GM12878 (cell line): ENCODE data around the gene MYO16. TPM values are rescaled to one million over a fixed set of nuclear protein-coding genes. Genes with fewer than 3 reads are reported as not detected.

Experiments
- ATAC-seq: fragments of 200-7000 bp; cut with Tn5 transposase; 3 replicates; pipeline ENCODE4 v1.9.1; 2020; ENCODE audit warnings: mild to moderate bottlenecking, moderate library complexity
- BruUV-seq: library from RNA; stranded (reverse); fragments of 400-500 nt; replicated peaks from 2 replicates; lab custom pipeline; 2021; lab: Mats Ljungman, UMichigan
- CTCF ChIA-PET: fragments of 300-600 bp; sonication (Branson Sonifier 250); formaldehyde crosslinking; extraction: SDS; loops from one replicate; lab custom pipeline; 2021; ENCODE audit warnings: inconsistent platforms; lab: Yijun Ruan, JAX
- POLR2A ChIA-PET: fragments of 350-600 bp; formaldehyde crosslinking; extraction: SDS; loops from one replicate; lab custom pipeline; 2021; ENCODE audit warnings: inconsistent platforms; lab: Charles Lee
- RAD21 ChIA-PET: fragments of 300-600 bp; sonication (Branson Sonifier 250); formaldehyde crosslinking; loops from one replicate; lab custom pipeline; 2023; ENCODE audit warnings: antibody characterized with exemption; ENCODE audit not compliant: unreplicated experiment; lab: Charles Lee
- SMC1A ChIA-PET: fragments of 300-600 bp; sonication (Branson Sonifier 250); formaldehyde crosslinking; loops from one replicate; lab custom pipeline; 2023; ENCODE audit not compliant: unreplicated experiment, uncharacterized antibody; lab: Charles Lee
- DNase-seq: peaks from one replicate; pipeline ENCODE4 v3.0.0-alpha.2; 2011; ENCODE audit warnings: low read depth, low spot score
- FAIRE-seq: peaks from 3 replicates; lab custom pipeline; 2011; peaks lifted over from hg19 to GRCh38; lab: Jason Lieb, UNC
- H2AFZ ChIP-seq: 2 replicates; pipeline ENCODE4 v1.6.0; 2011; ENCODE audit warnings: low read depth, low read length, control low read depth; ENCODE audit not compliant: control insufficient read depth
- H3K27ac ChIP-seq: 2 replicates; pipeline ENCODE4 v1.5.1; 2011; ENCODE audit warnings: control low read depth; ENCODE audit not compliant: control insufficient read depth, insufficient read depth
- H3K27me3 ChIP-seq, 2 experiments: replicated peaks in 1 of 2; 2 replicates each; pipeline versions ENCODE4 v1.6.0 to v1.6.1; 2011; ENCODE audit warnings: low read length in 1 of 2; ENCODE audit not compliant: control insufficient read depth in 2 of 2, insufficient read depth in 2 of 2
- H3K36me3 ChIP-seq, 2 experiments: 2 replicates each; pipeline ENCODE4 v1.5.1; 2011; ENCODE audit warnings: low read length in 1 of 2; ENCODE audit not compliant: control insufficient read depth in 2 of 2, insufficient read depth in 2 of 2
- H3K4me1 ChIP-seq: 2 replicates; pipeline ENCODE4 v1.6.1; 2011; ENCODE audit warnings: mild to moderate bottlenecking, low read length, moderate library complexity, mixed read lengths; ENCODE audit not compliant: control insufficient read depth, insufficient read depth
- H3K4me2 ChIP-seq: 2 replicates; pipeline ENCODE4 v1.6.0; 2011; ENCODE audit warnings: control low read depth; ENCODE audit not compliant: control insufficient read depth, insufficient read depth
- H3K4me3 ChIP-seq: fragments of 200-600 bp; sonication (generic); 2 replicates; pipeline ENCODE4 v1.5.1; 2016
- H3K79me2 ChIP-seq: 2 replicates; pipeline ENCODE4 v1.6.0; 2011; ENCODE audit warnings: low read length; ENCODE audit not compliant: control insufficient read depth, insufficient read depth
- H3K9ac ChIP-seq: 2 replicates; pipeline ENCODE4 v1.8.0; 2011; ENCODE audit warnings: low read length, control low read depth, mixed read lengths; ENCODE audit not compliant: control insufficient read depth, insufficient read depth
- H3K9me3 ChIP-seq: replicated peaks from 3 replicates; pipeline ENCODE4 v1.5.1; 2011; ENCODE audit warnings: mild to moderate bottlenecking, low read length; ENCODE audit not compliant: control insufficient read depth, insufficient read depth
- H4K20me1 ChIP-seq: 2 replicates; pipeline ENCODE4 v1.6.0; 2011; ENCODE audit not compliant: control insufficient read depth, insufficient read depth
- ATF2 ChIP-seq: IDR thresholded peaks from 2 replicates; pipeline ENCODE4 v1.6.1; 2012; ENCODE audit warnings: low read length, inconsistent platforms
- CHD1 ChIP-seq: IDR thresholded peaks from 2 replicates; pipeline ENCODE4 v1.6.1; 2012; ENCODE audit warnings: low read depth, low read length, improper control_type of control experiment
- CREB1 ChIP-seq: IDR thresholded peaks from 2 replicates; pipeline ENCODE4 v1.6.1; 2012; ENCODE audit warnings: low read depth, mild to moderate bottlenecking, inconsistent platforms
- CTCF ChIP-seq, 3 experiments: IDR thresholded peaks in 2 of 3; conservative IDR thresholded peaks in 1 of 3; 2 replicates each; pipeline ENCODE4 v1.5.1; 2011; ENCODE audit warnings: low read depth in 3 of 3, low read length in 3 of 3, mild to moderate bottlenecking in 3 of 3, control low read depth in 2 of 3, moderate library complexity in 2 of 3, inconsistent platforms in 1 of 3, mixed read lengths in 1 of 3; ENCODE audit not compliant: control insufficient read depth in 2 of 3, insufficient read depth in 1 of 3; ENCODE audit errors: extremely low read depth in 1 of 3
- E2F4 ChIP-seq: IDR thresholded peaks from 2 replicates; pipeline ENCODE4 v1.6.1; 2012; ENCODE audit warnings: low read depth, low read length, improper control_type of control experiment
- RCOR1 ChIP-seq: conservative IDR thresholded peaks from 2 replicates; pipeline ENCODE4 v1.6.1; 2012; ENCODE audit warnings: low read depth, low read length, improper control_type of control experiment
- RFX5 ChIP-seq: IDR thresholded peaks from 2 replicates; pipeline ENCODE4 v1.6.1; 2011; ENCODE audit warnings: low read depth, low read length, improper control_type of control experiment
- ZBTB4 ChIP-seq: fragments of 450-650 bp; formaldehyde crosslinking; IDR thresholded peaks from 2 replicates; pipeline ENCODE4 v1.4.0; 2022; ENCODE audit warnings: mild to moderate bottlenecking, moderate library complexity
- ZNF24 ChIP-seq: fragments of 450-650 bp; IDR thresholded peaks from 2 replicates; pipeline ENCODE4 v1.6.1; 2017; ENCODE audit warnings: antibody characterized with exemption, mild to moderate bottlenecking
- ZNF384 ChIP-seq: IDR thresholded peaks from 2 replicates; pipeline ENCODE4 v1.6.1; 2012; ENCODE audit warnings: low read depth, mild to moderate bottlenecking, low read length, improper control_type of control experiment, borderline replicate concordance
- ZNF592 ChIP-seq: fragments of 450-650 bp; IDR thresholded peaks from 2 replicates; pipeline ENCODE4 v1.6.1; 2017; ENCODE audit warnings: mild to moderate bottlenecking, moderate library complexity
- WGBS: methylation state at CpG from one replicate; pipeline ENCODE4 v1.1.6; 2016; ENCODE audit warnings: low lambda C conversion rate; ENCODE audit not compliant: insufficient replicate concordance, insufficient coverage; ENCODE audit errors: missing lambda C conversion rate; 5-methylcytosine and 5-hydroxymethylcytosine counted together
- in situ Hi-C: fragments of 300-500 bp; cut with MboI; formaldehyde crosslinking; loops from 9 replicates; pipeline ENCODE4 v1.14.3; 2018; ENCODE audit warnings: mixed read lengths
- intact Hi-C: fragments of 100-400 bp; cut with micrococcal nuclease; formaldehyde crosslinking; loops from one replicate; pipeline ENCODE4 v1.14.2; 2022; ENCODE audit not compliant: unreplicated experiment
- polyA plus RNA-seq, 11 experiments: library from polyadenylated mRNA; depleted of rRNA in 4 of 11; unstranded in 6 of 11; stranded (reverse) in 5 of 11; fragments of >200 nt; fragmentation: Nextera tagmentation in 4 of 11; fragmentation: Illumina TruSeq in 1 of 11; extraction: Ambion mirVana in 4 of 11; extraction: Trizol in 1 of 11; gene quantifications; 1 replicate in 1 of 11; 2 replicates in 10 of 11; pipeline versions ENCODE4 v1.2.1 to v1.2.3, GENCODE V29; 2011 to 2016; ENCODE audit warnings: inconsistent platforms in 2 of 11, missing spikeins in 2 of 11, low read depth in 1 of 11
- total RNA-seq, 4 experiments: library from RNA; depleted of rRNA in 3 of 4; stranded (reverse); fragments of >200 nt in 3 of 4; fragmentation: Illumina TruSeq in 1 of 4; extraction: Trizol in 1 of 4; gene quantifications; 2 replicates each; pipeline versions ENCODE4 v1.2.1 to v1.2.3, GENCODE V29; 2013 to 2021

MYO16 gene
- total and polyA plus RNA-seq, 10 of the 15 experiments (the other 5 are each of a cell fraction or from before 2014, with no cell fraction given) = under 0.01 to 1.7 (median 0.05) TPM; not detected in 4

GRCh38 chr13:108980237-108980636 lies 350.8 kb downstream of the MYO16 start:
- SMC1A ChIA-PET = interaction anchor here (1.4 kb wide), 1 partner anchor 19 kb away, joined by 3 read pairs; no protein-coding TSS in a partner anchor
- H3K4me2 ChIP-seq = no peak overlapping the region
- no peaks in the 10 kb centered on the region for H4K20me1 ChIP-seq
- no peak for DNase-seq
- in situ Hi-C loops = no loop called here
- under 1% methylated on average over 5 of the region's 5 CpGs for WGBS
- H3K36me3 ChIP-seq = no peaks in the 10 kb centered on the region
- no peak for FAIRE-seq
- ATAC-seq = no peak
- no peaks in the 10 kb centered on the region for H3K79me2 ChIP-seq
- RAD21 ChIA-PET = no interaction called here
- H3K9me3 ChIP-seq = no peaks in the 10 kb centered on the region
- CTCF ChIA-PET = interaction anchor here (0.7 kb wide), 1 partner anchor 556 kb away, joined by 4 read pairs; no protein-coding TSS in a partner anchor
- BruUV-seq = no TSS peak
- no peaks in the 10 kb centered on the region for H3K4me1 ChIP-seq
- intact Hi-C loops = no loop called here
- H3K9ac ChIP-seq = no peak overlapping the region
- H3K27me3 ChIP-seq = no peaks in the 10 kb centered on the region
- H3K27ac ChIP-seq = no peak overlapping the region
- H2AFZ ChIP-seq = no peak overlapping the region
- POLR2A ChIA-PET = no interaction called here
- H3K4me3 ChIP-seq = no peak overlapping the region
- TF ChIP-seq ZBTB4 (CRISPR knock-in tag) = no peak
- no peak for TF ChIP-seq CHD1
- TF ChIP-seq CREB1 = no peak
- no peak for TF ChIP-seq RFX5
- no peak for TF ChIP-seq E2F4
- TF ChIP-seq RCOR1 = no peak
- TF ChIP-seq CTCF (IDR thresholded peaks at IDR 0.05 in 2 of 3, conservative IDR thresholded peaks at IDR 0.05 in 1 of 3; ENCODE audit: control insufficient read depth in 2 of 3, extremely low read depth in 1 of 3, insufficient read depth in 1 of 3, low read depth in 3 of 3, low read length in 3 of 3) = no peak
- no peak for TF ChIP-seq ZNF592
- no peak for TF ChIP-seq ATF2
- TF ChIP-seq ZNF384 = no peak
- TF ChIP-seq ZNF24 = no peak
